RWPE1 (cell line): Measurements from ENCODE around the gene IFT43.
"Not testable (repeated sequence)": the region's sequence is repeated elsewhere in the genome, so short reads cannot be mapped to it uniquely, and the experiment has no call there.

ENCODE experiments used
- CTCF ChIA-PET: fragments of 350-600 bp; sonication (Branson Sonifier 250); formaldehyde crosslinking; extraction: SDS; loops from one replicate; lab custom pipeline; 2021; lab: Yijun Ruan, JAX
- POLR2A ChIA-PET: fragments of 400-600 bp; formaldehyde crosslinking; extraction: SDS; loops from one replicate; lab custom pipeline; 2020; ENCODE audit warnings: antibody characterized with exemption; ENCODE audit not compliant: low non-redundant PET; lab: Yijun Ruan, JAX
- DNase-seq: peaks from one replicate; pipeline ENCODE4 v3.0.0; 2012; ENCODE audit warnings: low spot score
- H3K27ac ChIP-seq: fragments of 450-650 bp; 2 replicates; pipeline ENCODE4 v1.5.1; 2017
- TF ChIP-seq, protein P1 (sequence below): fragments of 450-650 bp; conservative IDR thresholded peaks from 2 replicates; pipeline ENCODE4 v1.5.1; 2017; ENCODE audit warnings: low read depth, mild to moderate bottlenecking

The IFT43 gene

DNA sequence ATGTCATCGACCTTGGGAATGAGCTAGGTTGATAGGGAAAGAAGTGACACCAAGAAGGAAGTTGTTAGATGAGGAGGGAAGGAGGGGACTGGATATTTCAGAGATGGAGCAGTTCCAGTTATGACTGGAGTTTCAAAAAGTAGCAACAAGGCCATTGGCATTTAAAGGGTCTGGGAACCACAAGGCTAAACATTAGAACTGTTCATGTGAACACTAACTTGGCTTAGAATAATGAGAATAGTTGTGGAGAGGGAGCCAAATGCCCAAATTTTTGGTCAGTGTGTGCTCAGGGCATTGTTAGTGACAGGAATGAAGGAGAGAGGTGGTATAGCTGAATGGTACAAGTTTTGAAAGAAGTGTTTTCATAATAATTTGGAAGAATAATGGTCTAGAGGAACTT, 16.8 kb downstream of the IFT43 start:
- H3K27ac ChIP-seq: no peak overlapping the region
- DNase-seq: no peak
- ChIA-PET CTCF (no interaction called here), POLR2A (no interaction called here)
- TF ChIP-seq, protein P1, sequence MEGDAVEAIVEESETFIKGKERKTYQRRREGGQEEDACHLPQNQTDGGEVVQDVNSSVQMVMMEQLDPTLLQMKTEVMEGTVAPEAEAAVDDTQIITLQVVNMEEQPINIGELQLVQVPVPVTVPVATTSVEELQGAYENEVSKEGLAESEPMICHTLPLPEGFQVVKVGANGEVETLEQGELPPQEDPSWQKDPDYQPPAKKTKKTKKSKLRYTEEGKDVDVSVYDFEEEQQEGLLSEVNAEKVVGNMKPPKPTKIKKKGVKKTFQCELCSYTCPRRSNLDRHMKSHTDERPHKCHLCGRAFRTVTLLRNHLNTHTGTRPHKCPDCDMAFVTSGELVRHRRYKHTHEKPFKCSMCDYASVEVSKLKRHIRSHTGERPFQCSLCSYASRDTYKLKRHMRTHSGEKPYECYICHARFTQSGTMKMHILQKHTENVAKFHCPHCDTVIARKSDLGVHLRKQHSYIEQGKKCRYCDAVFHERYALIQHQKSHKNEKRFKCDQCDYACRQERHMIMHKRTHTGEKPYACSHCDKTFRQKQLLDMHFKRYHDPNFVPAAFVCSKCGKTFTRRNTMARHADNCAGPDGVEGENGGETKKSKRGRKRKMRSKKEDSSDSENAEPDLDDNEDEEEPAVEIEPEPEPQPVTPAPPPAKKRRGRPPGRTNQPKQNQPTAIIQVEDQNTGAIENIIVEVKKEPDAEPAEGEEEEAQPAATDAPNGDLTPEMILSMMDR: no peak

DNA sequence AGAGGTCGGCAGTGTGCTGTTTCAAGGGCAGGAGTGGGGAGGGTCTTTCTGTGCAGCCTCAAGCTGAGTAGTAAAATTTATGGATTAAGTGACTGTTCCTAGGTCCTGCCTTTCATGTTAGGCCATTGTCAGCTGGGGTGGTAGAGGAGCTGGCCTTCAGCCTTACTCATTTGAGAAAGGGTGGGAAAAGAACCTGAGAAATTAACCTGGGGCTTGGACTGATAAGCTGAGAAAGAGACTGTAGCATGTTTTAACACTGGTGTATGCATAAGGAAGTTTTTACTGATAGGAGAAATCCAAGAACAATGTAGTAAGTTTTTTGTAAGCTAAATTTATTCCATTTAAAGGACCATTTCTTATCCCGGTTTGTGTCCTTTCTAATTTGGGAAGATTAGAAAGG, 20.7 kb downstream of the IFT43 start:
- no peak overlapping the region for H3K27ac ChIP-seq
- DNase-seq: no peak
- ChIA-PET POLR2A (no interaction called here), CTCF (no interaction called here)
- TF ChIP-seq, protein P1: no peak

DNA sequence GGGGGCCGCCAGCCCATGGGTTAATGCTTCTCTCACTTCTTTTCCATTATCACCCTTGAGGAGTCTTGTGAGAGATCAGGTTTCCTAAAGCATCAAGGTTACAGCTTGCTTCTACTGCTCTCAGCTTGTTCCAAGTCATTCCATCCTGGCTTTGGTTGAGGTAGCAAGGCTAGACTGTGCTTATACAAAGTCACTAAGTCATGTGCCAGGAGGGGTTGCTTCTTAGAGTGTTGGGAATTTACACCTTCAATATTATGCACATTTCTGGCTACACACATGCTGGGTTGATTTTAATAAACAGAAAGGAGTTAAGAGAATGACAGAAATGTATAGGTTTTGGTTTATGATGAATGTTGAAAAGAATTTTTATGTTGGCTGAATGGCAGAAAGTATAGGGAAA, 21.8 kb downstream of the IFT43 start:
- TF ChIP-seq, protein P1: no peak
- CTCF ChIA-PET: interaction anchor here (0.7 kb wide), 2 partner anchors 21 to 305 kb away, joined by 3 read pairs; no protein-coding TSS in a partner anchor
- POLR2A ChIA-PET: no interaction called here
- no peak overlapping the region for H3K27ac ChIP-seq
- DNase-seq: no peak

DNA sequence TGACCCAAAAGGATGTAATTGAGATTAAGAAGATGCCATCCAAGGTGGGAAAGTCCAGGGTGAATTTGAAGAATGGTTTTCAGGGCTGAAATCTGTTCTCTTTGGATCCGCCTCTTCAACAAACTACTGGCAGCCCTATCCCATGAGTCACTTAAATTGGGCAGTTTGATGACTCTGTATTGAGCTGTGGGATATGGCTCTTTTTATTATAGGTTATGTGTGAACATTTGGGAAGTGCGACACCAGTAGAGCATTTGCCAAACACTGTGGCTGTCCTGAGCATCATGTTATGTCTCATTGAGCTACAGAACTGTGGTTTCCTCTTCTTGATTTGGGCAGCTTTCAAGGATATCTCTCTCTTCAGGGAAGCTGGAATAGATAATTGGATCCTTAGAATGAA, 22.3 kb downstream of the IFT43 start:
- no peak overlapping the region for H3K27ac ChIP-seq
- ChIA-PET POLR2A (no interaction called here), CTCF (no interaction called here)
- TF ChIP-seq, protein P1: no peak
- DNase-seq: no peak

DNA sequence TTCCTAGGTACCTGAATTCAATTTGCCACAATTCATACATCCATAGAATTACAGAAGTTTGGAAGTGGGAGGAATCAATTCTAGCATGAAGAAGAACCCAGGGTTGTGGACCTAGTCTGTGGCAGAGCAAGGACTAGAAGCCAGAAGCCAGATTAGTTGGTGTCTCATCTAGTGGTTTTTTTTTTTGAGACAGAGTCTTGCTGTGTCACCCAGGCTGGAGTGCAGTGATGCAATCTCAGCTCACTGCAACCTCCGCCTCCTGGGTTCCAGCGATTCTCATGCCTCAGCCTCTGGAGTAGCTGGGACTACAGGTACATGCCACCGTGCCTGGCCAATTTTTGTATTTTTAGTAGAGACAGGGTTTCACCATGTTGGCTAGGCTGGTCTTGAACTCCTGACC, 24.1 kb downstream of the IFT43 start:
- DNase-seq, CTCF ChIA-PET, H3K27ac ChIP-seq, POLR2A ChIA-PET: not testable (repeated sequence)

DNA sequence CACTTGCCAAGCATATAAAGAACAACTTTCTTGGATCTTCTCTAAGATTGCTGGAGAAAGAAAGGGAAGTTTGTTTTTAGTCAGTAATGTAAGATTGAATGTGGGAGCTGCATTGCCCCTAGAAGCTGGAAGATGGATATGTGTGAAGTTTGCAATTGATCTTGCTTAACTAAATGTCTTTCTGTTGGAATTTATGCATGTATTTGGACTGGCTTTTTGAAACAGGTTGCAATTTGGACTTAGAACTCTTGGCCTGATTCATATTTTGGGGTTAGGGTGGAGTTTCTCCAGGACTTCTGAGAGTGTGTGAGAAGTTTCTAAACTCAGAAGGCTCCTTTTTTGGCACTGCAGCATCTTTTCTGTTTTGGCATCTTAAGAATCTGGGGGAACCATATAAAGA, 26.4 kb downstream of the IFT43 start:
- POLR2A ChIA-PET: no interaction called here
- TF ChIP-seq, protein P1: no peak
- CTCF ChIA-PET: interaction anchor here (0.6 to 1.1 kb wide), 2 partner anchors 29 to 42 kb away, joined by 3 read pairs; no protein-coding TSS in a partner anchor
- no peak for DNase-seq
- no peak overlapping the region for H3K27ac ChIP-seq

DNA sequence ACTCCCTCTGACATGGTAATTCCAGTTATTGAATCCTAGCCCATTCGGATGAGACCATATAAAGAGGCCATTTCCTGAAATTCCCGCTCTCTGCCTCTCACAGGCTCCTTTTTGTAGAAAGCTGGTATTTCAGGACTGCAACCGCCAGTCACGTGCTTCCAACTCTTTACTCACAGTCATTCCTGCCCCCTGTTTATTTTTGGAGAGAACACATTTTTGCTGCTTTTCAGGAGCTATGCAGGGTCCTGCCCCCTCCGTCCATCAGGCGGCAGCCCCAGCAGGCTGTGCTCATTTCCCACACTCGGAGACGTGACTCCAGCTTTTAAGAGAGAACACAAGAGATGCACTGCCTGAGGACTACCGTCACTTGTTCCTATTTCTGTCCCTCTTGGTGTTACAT, 26.8 kb downstream of the IFT43 start:
- no peak for DNase-seq
- no peak overlapping the region for H3K27ac ChIP-seq
- ChIA-PET POLR2A (no interaction called here), CTCF (interaction anchor here (0.6 to 1.1 kb wide), 2 partner anchors 30 to 42 kb away, joined by 3 read pairs; no protein-coding TSS in a partner anchor)
- TF ChIP-seq, protein P1: no peak
